HG03442 (cell line): Measurements from ENCODE around the gene PCK2.

Experiments
- ATAC-seq: cut with Tn5 transposase; IDR thresholded peaks from one replicate; pipeline ENCODE4 v1.9.1; 2021; ENCODE audit warnings: mild to moderate bottlenecking, moderate library complexity; ENCODE audit not compliant: unreplicated experiment

The PCK2 gene

DNA sequence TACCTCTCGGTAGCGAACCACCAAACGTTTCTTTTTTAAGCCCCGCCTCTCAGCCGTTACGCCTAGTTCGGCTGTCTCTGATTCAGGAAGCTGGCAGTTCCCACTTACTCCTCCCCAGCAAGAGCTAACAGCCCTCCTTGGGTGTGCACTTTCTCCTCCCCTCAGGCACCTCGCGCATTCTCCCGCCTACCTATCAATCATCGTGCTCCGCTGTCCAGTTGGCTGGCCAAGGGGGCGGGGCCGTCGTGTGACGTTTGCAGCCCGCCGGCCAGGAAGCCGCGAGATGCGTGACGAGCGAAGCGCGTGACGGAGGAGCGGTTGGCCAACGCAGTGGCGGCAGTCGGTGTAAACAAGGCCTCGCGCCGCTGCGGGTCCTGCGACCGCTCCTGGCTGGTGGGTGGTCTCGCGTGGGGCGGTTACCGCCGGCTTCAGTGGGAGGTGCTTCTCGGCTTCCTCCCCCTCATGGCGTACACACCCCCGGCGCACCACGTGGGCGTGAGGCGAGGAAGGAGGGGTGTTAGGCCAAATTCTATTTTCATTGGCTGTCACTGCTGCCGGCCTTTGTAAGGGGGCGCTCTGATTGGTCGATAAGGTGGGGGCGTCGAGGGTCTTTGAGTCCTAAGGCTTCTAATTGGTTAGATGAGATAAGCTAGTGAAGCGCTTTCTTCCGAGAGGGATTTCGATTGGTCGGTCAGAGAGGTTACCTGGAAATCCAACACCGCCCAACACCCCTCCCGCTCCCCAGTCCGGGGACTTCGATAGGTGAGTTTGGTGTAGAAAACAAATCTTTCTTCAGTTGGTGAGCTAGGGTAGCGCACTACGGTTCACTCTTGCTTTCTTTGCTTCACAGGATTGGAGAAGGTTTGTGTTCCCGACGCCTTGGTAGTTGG, 20.7 kb downstream of the PCK2 start, which contains the start of the genes DCAF11 and NRL:
DCAF11 (plus strand) TSS at position 246 of the 890 bp plus-strand sequence. CDS start 818 bp downstream, outside the sequence.
NRL (minus strand) TSS at position 418 of the 890 bp plus-strand sequence. CDS start 32,101 bp downstream, outside the sequence.
- ATAC-seq, result peak; percentile 82

DNA sequence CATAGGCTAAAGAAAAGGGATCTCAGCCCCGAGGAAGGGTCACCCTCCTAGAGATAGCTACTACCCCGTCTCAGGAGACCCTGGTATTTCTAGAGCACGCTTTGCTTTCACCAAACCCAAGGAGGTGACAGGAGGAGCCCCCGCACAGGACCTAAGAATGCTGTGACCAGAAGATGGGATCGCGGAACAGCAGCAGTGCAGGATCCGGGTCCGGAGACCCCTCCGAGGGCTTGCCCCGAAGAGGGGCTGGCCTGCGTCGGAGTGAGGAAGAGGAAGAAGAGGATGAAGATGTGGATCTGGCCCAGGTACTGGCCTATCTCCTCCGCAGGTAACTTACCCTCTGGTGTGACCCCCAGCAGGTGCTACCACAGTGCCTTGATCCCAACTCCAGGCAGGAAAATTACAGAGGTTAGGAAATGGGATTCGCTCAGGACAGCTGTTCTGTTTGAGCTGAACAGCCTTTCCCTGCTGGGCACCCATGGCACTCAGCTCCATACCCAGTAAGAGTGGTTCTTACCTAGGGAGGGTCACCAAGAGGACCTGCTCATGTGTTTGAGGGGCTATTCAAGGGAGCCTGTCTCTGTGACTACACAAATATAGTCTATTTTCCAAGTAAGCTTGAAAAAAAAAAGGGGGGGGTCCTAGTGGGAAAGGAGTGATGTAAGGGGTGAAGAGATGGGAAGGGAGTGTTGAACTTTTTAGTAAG, 21.5 kb downstream of the PCK2 start:
- ATAC-seq, result no peak

GRCh38 chr14:24116128-24116814, 22.2 kb downstream of the PCK2 start:
- ATAC-seq, result no peak

GRCh38 chr14:24117179-24117578, 23.1 kb downstream of the PCK2 start:
- no peak for ATAC-seq

- ATAC-seq, result no peak
Observed at GRCh38 chr14:24119691-24120090, 25.6 kb downstream of the PCK2 start.

GRCh38 chr14:24121210-24121609, 27.1 kb downstream of the PCK2 start:
- ATAC-seq, result no peak

- ATAC-seq, result no peak
Observed at GRCh38 chr14:24122416-24122815, 28.3 kb downstream of the PCK2 start.

DNA sequence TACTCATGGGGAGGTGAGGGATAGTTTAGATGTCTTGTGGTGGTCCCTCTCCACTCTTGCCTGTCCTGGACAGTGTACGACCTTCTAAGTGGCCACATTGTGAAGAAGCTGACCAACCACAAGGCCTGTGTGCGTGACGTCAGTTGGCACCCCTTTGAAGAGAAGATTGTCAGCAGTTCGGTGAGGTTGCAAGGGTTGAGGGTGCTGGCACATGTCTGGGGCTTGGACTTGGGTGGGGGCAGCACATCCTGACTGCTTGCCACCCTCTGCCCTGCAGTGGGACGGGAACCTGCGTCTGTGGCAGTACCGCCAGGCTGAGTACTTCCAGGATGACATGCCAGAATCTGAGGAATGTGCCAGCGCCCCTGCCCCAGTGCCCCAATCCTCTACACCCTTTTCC, 28.8 kb downstream of the PCK2 start:
- ATAC-seq, result no peak

DNA sequence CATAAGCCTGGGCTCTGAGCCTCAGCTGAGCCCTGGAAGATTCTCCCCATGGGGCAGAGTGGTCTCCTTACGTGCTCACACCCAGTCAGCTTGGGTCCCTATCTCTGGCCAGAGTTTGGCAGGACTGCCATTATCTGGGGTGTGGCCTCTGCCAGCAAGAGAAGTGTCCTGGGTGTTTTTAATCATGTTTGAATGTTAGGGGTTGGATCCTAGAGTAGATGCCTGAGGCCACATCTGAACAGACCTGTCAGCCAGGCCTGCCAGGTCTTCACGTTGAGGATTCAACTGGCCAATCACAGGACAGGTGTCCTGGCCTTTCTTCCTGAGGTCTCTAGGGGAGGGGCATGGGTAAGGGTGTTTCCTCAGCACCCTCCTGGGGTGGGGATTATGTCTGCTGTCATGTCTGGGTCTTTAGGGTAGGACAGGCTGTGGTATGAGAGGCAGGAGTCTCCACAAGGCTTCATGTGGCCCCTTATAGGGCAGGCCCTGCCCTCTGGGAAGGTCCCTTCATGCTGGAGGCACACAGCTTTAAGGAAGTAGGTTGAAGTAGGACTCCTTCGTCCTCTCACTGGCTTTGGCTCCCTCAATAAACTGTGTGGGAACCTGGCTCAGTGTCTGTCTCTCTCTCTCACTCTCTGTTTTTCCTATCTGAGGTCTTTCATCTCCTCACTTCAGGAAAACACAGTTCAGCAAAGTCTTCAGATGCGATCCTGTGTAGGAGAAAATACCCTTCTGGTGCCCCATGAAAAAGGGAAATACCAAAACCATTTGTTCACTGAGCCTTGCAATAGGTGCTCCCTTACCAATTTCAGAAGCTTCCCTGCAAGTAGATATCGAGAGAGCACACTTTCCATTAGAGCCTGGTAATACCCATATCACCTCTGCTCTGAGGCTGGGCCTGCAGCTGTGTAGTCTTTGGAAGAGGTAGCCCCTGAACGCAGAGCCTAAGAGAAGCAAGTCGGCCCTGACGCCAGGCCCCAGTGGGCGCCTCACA, 29.6 kb downstream of the PCK2 start:
- peak; percentile 42 for ATAC-seq

GRCh38 chr14:24126939-24127338, 32.8 kb downstream of the PCK2 start:
- no peak for ATAC-seq

DNA sequence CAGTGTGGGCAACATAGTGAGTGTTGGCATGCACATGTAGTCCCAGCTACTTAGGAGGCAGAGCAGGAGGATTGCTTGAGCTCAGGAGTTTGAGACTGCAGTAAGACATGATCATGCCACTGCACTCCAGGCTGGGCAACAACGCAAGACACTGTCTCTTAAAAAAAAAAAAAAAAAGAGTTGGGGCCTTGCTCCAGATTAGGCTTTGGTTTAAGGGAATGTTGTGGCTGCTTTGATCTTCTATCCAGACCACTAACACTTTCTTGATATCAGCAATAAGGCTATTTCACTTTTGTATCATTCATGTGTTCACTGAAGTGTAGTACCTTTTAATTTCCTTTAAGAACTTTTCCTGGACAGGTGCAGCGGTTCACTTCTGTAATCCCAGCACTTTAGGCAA, 33.6 kb downstream of the PCK2 start:
- ATAC-seq, result no peak

DNA sequence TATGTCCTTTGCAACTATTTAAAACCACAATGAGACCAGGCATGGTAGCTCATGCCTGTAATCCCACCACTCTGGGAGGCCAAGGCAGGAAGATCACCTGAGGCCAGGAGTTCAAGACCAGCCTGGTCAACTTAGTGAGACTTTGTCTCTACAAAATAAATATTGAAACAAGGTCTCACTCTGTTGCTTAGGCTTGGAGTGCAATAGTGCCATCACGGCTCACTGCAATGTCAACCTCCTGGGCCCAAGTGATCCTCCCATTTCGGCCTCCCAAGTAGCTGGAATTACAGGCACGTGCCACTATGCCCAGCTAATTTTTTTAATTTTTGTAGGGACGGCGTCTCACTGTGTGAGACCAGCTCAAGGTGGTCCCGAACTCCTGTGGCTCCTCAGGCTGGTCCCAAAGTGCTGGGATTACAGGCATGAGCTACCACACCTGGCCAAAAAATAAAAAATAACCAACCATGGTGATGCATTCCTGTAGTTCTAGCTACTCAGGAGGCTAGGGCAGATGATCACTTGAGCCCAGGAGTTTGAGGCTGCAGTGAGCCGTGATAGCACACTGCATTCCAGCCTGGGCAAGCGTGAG, 35.4 kb downstream of the PCK2 start:
- ATAC-seq, result no peak

- ATAC-seq, result no peak
Observed at GRCh38 chr14:24130380-24130716, 36.2 kb downstream of the PCK2 start, which contains the start of gene FITM1. Gene FITM1 (plus strand): TSS chr14:24130659. CDS start chr14:24131564, 905 bp downstream.

- ATAC-seq, result no peak
Observed at GRCh38 chr14:24130717-24131548, 36.8 kb downstream of the PCK2 start.

GRCh38 chr14:24131549-24131966, 37.4 kb downstream of the PCK2 start:
- no peak for ATAC-seq

GRCh38 chr14:24132061-24132685, 38.1 kb downstream of the PCK2 start:
- ATAC-seq, result no peak

DNA sequence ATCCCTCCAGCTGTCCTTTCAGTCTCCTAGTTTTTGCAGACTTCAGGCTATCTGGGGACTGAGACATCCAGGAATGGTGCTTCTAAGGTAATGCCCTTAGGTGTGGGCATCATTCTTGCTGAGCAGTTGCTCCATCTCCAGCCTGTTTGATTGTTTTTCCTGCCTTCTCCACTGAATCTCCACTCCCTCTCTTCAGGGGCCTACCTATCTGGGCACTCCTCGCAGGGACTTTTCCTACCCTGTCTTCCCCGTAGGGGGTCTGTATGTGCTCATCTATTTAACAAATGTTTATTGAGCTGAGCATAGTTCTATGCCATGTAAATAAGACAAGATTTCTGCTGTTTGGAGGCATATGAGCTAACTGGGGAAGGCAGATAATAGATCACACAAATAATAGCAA, 38.9 kb downstream of the PCK2 start:
- no peak for ATAC-seq

GRCh38 chr14:24133735-24134134, 39.6 kb downstream of the PCK2 start:
- ATAC-seq, result no peak

DNA sequence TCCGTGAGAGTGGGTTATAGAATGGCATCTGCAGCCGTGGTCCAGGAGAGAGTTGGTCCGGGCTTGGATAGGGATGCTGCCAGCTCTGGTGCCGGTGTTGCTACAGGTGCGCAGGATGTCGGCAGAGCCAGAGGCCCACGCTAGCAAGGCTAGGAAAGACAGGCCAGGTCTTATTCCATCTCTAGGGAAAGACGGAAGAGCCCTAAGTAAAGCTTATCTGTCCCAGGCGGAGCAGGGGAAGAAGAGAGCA, 41.4 kb downstream of the PCK2 start:
- ATAC-seq, result no peak
